ENCODE data around the gene UBE2N.
A peak's percentile ranks its signal among the peaks of the same experiment; 100 is the strongest.

The UBE2N gene

GRCh38 chr12:93379981-93380361 lies 61.8 kb downstream of the UBE2N start:
- DNase-seq (ENCODE audit: low read depth) = no peak

GRCh38 chr12:93379326-93379980 lies 62.3 kb downstream of the UBE2N start:
- no peak for DNase-seq (ENCODE audit: low read depth)

GRCh38 chr12:93378998-93379325 lies 62.8 kb downstream of the UBE2N start:
- no peak for DNase-seq (ENCODE audit: low read depth)

GRCh38 chr12:93378196-93378997 lies 63.4 kb downstream of the UBE2N start:
- peak; percentile 71 for DNase-seq (ENCODE audit: low read depth)

- peak; percentile 84 for DNase-seq (ENCODE audit: low read depth)
These were observed 64.2 kb downstream of the UBE2N start, which contains the start of gene NUDT4 for GRCh38 chr12:93377252-93378195. NUDT4 (plus strand) TSS chr12:93377925; CDS start chr12:93378323, 398 bp downstream.

GRCh38 chr12:93376436-93377251 lies 65.1 kb downstream of the UBE2N start:
- peak; percentile 58 for DNase-seq (ENCODE audit: low read depth)

GRCh38 chr12:93375906-93376305 lies 65.8 kb downstream of the UBE2N start:
- DNase-seq (ENCODE audit: low read depth) = no peak

GRCh38 chr12:93373961-93374656 lies 67.6 kb downstream of the UBE2N start:
- no peak for DNase-seq (ENCODE audit: low read depth)

GRCh38 chr12:93370947-93371346 lies 70.8 kb downstream of the UBE2N start:
- no peak for DNase-seq (ENCODE audit: low read depth)

- DNase-seq (ENCODE audit: low read depth) = no peak
These were observed 72.2 kb downstream of the UBE2N start for GRCh38 chr12:93369505-93369904.

- DNase-seq (ENCODE audit: low read depth) = no peak
These were observed 73.0 kb downstream of the UBE2N start for GRCh38 chr12:93368766-93369165.

- no peak for DNase-seq (ENCODE audit: low read depth)
These were observed 75.3 kb downstream of the UBE2N start for GRCh38 chr12:93366422-93366821.

GRCh38 chr12:93365616-93366405 lies 75.9 kb downstream of the UBE2N start:
- no peak for DNase-seq (ENCODE audit: low read depth)

GRCh38 chr12:93363841-93364297 lies 77.9 kb downstream of the UBE2N start:
- DNase-seq (ENCODE audit: low read depth) = no peak

- DNase-seq (ENCODE audit: low read depth) = no peak
These were observed 80.4 kb downstream of the UBE2N start for GRCh38 chr12:93361151-93361919.

- DNase-seq (ENCODE audit: low read depth) = no peak
These were observed 81.1 kb downstream of the UBE2N start for GRCh38 chr12:93360688-93361087.

GRCh38 chr12:93358821-93359220 lies 82.9 kb downstream of the UBE2N start:
- no peak for DNase-seq (ENCODE audit: low read depth)

GRCh38 chr12:93358058-93358457 lies 83.7 kb downstream of the UBE2N start:
- no peak for DNase-seq (ENCODE audit: low read depth)

- no peak for DNase-seq (ENCODE audit: low read depth)
These were observed 85.5 kb downstream of the UBE2N start for GRCh38 chr12:93356214-93356613.

Data from stromal cell of bone marrow (primary cell).